Measurements from ENCODE around the gene HOXD3.

DNA sequence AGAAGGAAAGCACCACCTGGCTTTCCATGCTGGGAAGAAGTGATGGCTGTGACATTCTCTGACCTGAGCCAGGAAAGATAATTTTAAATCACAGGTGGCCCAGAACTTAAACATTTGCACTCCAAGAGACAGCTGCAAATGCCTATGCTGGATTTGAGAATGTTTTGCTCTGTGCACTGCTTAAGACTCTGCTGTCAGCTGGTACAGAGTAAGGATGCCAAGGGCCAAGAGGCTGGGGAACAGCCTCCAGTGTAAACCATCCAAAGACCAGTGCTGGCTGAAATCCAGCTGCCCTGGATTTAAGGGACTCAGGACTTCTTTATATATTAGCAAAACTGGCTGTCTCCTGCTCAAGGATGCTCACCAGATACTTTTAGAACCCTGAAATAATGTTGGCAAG, 23.7 kb upstream of the HOXD3 start:
- TF ChIP-seq CTCF (IDR thresholded peaks at IDR 0.05) (no peak), POLR2A (IDR thresholded peaks at IDR 0.05) (no peak)

Data from Peyer's patch (tissue), 4 donors.